Measurements from ENCODE around the gene MRFAP1.
"Not testable (repeated sequence)": the region's sequence is repeated elsewhere in the genome, so short reads cannot be mapped to it uniquely, and the experiment has no call there.

The MRFAP1 gene

DNA sequence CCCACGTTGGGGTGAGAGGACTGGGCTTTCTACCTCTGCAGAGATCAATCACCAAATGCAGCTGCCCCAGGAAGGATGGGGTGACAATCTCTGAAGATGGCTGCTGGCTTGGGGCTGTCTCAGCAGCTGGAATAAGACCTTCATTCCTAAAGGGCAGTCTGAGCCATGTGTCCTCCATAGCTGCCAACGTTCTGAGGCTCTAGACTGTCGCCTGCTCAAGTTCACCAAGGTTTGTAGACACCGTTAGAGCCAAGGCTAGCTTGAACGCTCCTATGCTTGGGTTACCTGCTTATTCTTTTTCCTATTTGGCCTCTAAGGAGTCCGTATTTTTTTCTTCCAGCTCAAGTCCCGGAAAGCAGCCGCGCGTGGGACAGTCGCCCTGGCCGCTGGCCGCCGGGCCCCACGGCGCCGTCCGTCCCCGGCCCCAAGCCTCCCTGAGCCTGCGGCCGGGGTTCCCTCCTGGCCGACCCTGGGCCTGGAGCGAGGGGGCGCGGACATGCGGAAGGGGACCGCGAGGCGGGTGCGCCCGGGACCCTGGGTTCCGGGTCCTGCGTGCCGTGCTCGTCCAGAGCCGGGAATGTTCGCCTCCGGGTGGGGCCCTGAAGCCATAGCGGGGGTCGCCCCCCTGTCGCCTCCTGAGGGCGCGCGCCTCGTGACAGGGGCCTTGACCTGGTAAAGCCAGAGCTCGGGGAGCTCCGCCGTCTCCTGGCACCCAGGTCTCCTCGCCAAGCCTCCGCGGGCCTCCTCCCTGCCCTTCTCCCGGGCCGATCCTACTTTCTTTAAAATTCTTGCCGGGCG is 23.3 kb downstream of the MRFAP1 start:
- Mint-ChIP-seq H3K27ac (no peak overlapping the region), H3K9me3 (no peaks in the 10 kb centered on the region), H3K27me3 (peaks cover 47% of the 10 kb centered on the region), H3K4me1 (peaks cover 6% of the 10 kb centered on the region), H3K36me3 (no peaks in the 10 kb centered on the region), H3K4me3 (peak overlapping the region; percentile 51)
- no peak for ATAC-seq

DNA sequence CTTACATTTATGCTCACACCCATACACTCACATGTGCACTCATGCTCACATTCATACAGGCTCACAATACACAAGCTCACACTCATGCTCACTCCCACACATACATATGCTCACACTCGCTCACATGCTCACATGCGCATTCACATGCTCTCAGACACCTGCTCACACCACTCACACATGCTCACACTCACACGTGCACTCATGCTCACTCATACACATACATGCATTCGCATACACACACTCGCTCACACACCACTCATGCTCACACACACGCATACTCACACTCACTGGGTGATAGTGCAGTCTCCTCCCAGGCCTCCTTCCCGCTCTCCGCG is 24.8 kb downstream of the MRFAP1 start:
- Mint-ChIP-seq H3K27me3 (peaks cover 34% of the 10 kb centered on the region), H3K4me3 (no peak overlapping the region), H3K4me1 (no peaks in the 10 kb centered on the region), H3K9me3 (no peaks in the 10 kb centered on the region), H3K27ac (no peak overlapping the region), H3K36me3 (peaks cover 12% of the 10 kb centered on the region)
- ATAC-seq: no peak

DNA sequence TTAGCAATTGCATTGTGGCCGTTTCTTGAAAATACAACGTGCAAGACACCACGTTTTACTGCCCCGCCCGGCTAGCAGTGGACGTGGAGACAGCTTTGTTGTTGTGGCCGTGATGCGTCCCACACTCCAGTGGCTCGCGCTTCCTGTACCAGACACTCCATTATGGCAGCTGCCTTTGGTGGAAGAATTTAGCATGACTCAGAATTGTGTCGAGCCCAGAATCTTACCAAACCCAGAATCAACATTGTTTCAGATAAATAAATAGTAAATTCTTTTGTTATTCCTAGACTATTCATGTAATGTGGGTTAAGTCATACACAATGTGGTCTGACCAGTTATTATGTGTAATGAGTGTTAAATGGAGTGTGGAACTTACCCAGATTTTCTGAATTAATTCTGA is 27.9 kb downstream of the MRFAP1 start:
- Mint-ChIP-seq H3K27me3 (peaks cover 3% of the 10 kb centered on the region), H3K27ac (no peak overlapping the region), H3K36me3 (peaks cover 21% of the 10 kb centered on the region), H3K4me1 (peaks cover 4% of the 10 kb centered on the region), H3K4me3 (no peak overlapping the region), H3K9me3 (no peaks in the 10 kb centered on the region)
- no peak for ATAC-seq

DNA sequence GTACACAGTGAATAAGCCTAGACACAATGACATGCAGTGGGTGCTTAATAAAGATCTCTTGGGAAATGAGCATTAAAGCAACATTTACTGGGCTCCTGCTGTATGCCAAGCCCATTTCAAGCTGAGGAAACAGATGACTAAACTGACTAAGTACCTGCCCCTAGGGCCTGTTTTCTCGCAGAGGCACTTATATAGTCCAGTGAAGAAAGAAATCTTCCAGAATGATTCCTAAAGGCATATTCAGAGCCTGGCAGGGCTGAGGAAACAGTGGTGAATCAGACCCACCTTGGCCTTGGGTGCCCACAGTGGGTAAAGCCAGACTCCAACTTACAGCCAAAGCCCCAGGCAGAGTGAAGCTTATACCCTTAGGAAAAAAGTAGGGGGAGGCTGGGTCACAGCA is 31.2 kb downstream of the MRFAP1 start:
- H3K36me3 Mint-ChIP-seq: peaks cover 37% of the 10 kb centered on the region
- no peaks in the 10 kb centered on the region for H3K27me3 Mint-ChIP-seq
- no peak overlapping the region for H3K4me3 Mint-ChIP-seq
- peaks cover 31% of the 10 kb centered on the region for H3K4me1 Mint-ChIP-seq
- no peak for ATAC-seq
- H3K9me3 Mint-ChIP-seq: no peaks in the 10 kb centered on the region
- H3K27ac Mint-ChIP-seq: no peak overlapping the region

DNA sequence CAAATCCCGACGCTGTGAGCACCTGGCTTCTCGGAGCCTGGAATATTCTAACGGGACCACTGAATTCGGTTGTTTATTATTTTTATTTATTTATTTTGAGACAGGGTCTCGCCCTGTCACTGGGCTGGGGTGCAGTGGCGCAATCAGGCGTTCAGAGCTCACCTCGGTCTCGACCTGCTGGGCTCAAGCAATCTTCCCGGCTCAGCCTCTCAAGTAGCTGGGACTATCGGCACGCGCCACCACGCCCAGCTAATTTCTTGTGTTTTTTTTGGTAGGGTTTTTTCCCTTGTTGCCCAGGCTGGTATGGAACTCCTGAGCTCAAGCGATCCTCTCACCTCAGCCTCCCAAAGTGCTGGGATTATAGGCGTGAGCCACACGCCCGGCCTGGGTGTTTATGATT is 31.6 kb downstream of the MRFAP1 start:
- no peak for ATAC-seq
- Mint-ChIP-seq H3K4me1 (peaks cover 36% of the 10 kb centered on the region), H3K27ac (no peak overlapping the region)

DNA sequence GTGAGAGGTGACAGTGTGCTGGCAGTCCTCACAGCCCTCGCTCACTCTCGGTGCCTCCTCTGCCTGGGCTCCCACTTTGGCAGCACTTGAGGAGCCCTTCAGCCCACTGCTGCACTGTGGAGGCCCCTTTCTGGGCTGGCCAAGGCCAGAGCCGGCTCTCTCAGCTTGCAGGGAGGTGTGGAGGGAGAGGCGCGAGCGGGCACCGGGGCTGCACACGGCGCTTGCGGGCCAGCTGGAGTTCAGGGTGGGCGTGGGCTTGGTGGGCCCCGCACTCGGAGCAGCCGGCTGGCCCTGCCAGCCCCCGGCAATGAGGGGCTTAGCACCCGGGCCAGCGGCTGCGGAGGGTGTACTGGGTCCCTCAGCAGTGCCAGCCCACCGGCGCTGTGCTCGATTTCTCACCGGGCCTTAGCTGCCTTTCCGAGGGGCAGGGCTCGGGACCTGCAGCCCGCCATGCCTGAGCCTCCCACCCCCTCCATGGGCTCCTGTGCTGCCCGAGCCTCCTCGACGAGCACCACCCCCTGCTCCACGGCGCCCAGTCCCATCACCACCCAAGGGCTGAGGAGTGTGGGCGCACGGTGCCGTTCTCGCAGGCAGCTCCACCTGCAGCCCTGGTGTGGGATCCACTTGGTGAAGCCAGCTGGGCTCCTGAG is 32.2 kb downstream of the MRFAP1 start:
- H3K4me1 Mint-ChIP-seq: peaks cover 42% of the 10 kb centered on the region
- ATAC-seq, H3K27me3 Mint-ChIP-seq, H3K9me3 Mint-ChIP-seq: not testable (repeated sequence)
- peak overlapping the region; percentile 93 for H3K27ac Mint-ChIP-seq
- peak overlapping the region; percentile 93 for H3K4me3 Mint-ChIP-seq
- H3K36me3 Mint-ChIP-seq: peaks cover 47% of the 10 kb centered on the region

More for the DNA sequence above, 31.6 kb downstream of the MRFAP1 start:
- Mint-ChIP-seq H3K36me3 (peaks cover 42% of the 10 kb centered on the region), H3K9me3 (no peaks in the 10 kb centered on the region), H3K27me3 (no peaks in the 10 kb centered on the region), H3K4me3 (no peak overlapping the region)

DNA sequence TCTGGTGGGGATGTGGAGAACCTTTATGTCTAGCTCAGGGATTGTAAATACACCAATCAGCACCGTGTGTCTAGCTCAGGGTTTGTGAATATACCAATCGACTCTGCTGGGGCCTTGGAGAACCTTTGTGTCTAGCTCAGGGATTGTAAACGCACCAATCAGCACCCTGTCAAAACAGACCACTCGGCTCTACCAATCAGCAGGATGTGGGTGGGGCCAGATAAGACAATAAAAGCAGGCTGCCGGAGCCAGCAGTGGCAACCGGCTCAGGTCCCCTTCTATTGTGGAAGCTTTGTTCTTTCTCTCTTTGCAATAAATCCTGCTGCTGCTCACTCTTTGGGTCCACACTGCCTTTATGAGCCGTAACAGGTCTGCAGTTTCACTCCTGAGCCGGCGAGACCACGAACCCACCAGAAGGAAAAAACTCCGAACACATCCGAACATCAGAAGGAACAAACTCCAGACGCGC is 32.7 kb downstream of the MRFAP1 start:
- H3K9me3 Mint-ChIP-seq, ATAC-seq, H3K27me3 Mint-ChIP-seq: not testable (repeated sequence)
- H3K36me3 Mint-ChIP-seq: peaks cover 49% of the 10 kb centered on the region
- peak overlapping the region; percentile 93 for H3K4me3 Mint-ChIP-seq
- peak overlapping the region; percentile 93 for H3K27ac Mint-ChIP-seq
- H3K4me1 Mint-ChIP-seq: peaks cover 42% of the 10 kb centered on the region

DNA sequence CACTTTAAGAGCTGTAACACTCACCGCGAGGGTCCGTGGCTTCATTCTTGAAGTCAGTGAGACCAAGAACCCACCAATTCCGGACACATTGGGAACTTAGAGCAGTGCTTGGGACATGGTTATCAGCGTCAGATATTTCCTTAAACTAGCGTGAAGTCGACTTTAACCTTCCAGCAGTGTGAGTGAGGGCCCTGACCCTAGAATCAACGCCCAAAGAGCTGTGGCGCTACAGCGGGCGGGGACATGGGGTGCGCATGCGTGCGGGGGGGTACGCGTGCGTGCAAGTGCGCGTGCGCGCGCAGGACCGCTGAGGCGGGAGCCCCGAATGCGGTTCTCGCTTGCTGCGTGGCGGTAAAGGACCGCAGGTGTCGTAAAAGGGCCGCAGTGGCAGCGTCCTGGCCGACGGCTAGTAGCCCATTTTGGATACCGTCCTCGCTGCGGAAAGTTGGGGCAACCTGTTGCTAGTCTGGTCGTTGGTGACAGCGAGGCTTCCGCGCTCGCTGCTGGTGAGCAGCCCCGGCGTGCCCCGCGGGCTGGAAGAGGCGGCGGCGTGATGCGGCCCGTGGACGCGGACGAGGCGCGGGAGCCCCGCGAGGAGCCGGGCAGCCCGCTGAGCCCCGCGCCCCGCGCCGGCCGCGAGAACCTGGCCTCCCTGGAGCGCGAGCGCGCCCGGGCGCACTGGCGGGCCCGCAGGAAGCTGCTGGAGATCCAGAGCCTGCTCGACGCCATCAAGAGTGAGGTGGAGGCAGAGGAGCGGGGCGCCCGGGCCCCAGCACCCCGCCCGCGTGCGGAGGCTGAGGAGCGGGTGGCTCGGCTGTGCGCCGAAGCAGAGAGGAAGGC is 33.4 kb downstream of the MRFAP1 start:
- peak overlapping the region; percentile 93 for H3K27ac Mint-ChIP-seq
- H3K36me3 Mint-ChIP-seq: peaks cover 53% of the 10 kb centered on the region
- peak; percentile 94 for ATAC-seq
- H3K27me3 Mint-ChIP-seq: no peaks in the 10 kb centered on the region
- no peaks in the 10 kb centered on the region for H3K9me3 Mint-ChIP-seq
- peaks cover 42% of the 10 kb centered on the region for H3K4me1 Mint-ChIP-seq
- peak overlapping the region; percentile 93 for H3K4me3 Mint-ChIP-seq

DNA sequence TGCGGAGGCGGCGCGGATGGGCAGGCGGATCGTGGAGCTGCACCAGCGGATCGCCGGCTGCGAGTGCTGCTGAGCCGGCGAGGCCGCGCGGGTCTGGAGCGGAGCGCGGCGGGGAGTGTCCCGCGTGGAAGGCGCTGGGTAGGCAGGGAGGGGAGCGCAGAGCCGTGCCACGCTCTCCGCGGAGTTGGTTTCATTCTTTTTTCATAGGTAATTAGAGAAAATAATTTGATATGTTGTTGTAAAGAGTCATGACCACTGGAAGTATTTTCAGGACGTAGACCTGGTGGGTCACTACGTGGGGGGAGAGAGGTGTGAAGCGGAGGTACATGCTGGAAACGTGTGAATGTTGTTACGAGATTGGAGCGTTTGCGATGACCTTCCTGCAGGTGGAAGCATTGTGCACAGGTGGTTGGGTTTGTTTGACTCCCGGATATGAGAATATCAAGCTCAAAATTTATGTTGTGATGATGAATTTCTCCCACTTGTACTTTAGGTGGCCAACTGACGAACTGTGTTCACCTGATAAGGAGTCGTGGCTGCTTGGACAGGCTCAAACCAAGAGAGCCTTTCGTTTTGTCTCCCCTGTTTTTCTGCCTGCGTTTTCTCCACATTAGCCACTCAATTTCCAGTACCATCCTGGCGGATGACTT is 34.1 kb downstream of the MRFAP1 start:
- Mint-ChIP-seq H3K27ac (peak overlapping the region; percentile 93), H3K27me3 (no peaks in the 10 kb centered on the region), H3K4me3 (peak overlapping the region; percentile 93), H3K4me1 (peaks cover 42% of the 10 kb centered on the region), H3K36me3 (peaks cover 54% of the 10 kb centered on the region), H3K9me3 (no peaks in the 10 kb centered on the region)
- peak; percentile 24 for ATAC-seq

DNA sequence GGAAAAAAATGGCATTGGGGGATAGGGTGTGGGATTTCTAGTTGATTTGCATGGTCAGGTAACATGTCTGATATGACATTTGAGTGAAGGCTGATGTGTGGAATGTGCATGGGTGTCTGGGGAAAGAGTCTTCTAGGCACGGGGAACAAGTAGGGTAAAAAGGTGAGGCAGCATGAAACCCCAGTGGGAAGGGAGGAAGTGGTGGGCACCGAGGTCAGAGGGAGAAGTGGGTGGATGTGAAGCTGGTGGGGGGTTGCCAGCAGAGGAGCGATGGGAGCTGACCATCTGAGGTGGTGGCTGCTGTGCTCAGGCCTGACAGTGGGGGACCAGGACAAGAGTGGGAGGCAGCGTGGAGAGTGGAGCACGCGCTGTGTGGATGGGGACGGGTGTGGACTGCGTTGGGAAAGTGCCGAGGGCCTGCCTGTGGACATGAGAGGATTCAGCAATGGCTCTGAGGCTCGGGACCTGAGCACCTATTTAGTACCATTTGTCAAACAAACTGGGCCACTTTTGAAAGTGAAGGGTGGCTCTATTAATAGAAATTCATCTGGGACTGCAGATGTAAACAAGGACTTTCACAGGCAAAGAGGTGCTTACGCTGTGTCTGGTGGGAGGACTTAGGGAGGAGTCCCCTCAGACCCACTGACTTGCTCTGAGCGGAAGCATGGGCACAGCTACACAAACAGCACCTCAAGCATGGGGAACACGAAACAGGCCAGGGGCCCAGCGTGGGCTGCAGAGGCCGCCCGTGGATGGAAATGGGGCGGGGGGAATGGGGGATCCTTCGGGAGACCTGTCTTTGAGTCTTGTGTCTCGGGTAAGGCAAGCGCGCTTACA is 36.5 kb downstream of the MRFAP1 start:
- peaks cover 61% of the 10 kb centered on the region for H3K36me3 Mint-ChIP-seq

DNA sequence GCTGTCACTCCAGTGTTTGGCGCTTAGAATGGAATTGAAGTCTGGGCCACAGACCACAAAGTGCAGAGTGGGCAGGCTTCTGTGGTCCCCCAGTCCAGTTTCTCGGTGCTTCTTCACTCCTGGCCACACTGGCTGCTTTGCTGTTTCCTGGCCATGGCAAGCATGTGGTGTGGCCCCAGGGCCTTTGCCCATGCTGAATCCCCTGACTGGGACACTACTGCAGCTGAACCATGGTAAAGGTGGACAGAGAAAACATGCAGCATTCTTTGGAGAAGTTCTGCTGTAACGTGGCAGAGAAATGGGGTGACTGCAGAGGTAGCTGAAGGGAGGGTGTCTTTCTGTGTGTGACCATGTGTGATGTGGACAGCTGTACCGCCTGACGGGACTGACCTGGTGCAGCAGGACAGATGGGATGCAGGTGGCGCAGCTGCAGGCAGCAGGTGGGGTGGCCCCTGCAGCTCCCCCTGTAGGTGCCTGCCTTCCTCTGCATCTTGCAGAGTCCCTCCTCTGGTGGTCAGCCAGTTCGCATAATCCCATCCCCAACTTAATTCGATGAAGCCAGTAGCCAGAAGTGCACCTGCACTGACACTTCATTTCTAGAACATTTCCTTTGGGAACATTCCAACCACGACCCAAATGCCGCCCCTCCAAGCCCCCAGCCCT is 40.0 kb downstream of the MRFAP1 start:
- ATAC-seq: no peak
- Mint-ChIP-seq H3K4me1 (peaks cover 22% of the 10 kb centered on the region), H3K36me3 (peaks cover 56% of the 10 kb centered on the region), H3K9me3 (peaks cover 4% of the 10 kb centered on the region), H3K27ac (no peak overlapping the region), H3K4me3 (no peak overlapping the region), H3K27me3 (no peaks in the 10 kb centered on the region)

More for the DNA sequence above, 36.5 kb downstream of the MRFAP1 start:
- no peak overlapping the region for H3K27ac Mint-ChIP-seq
- no peak for ATAC-seq
- H3K4me1 Mint-ChIP-seq: peaks cover 42% of the 10 kb centered on the region
- peak overlapping the region; percentile 39 for H3K4me3 Mint-ChIP-seq
- H3K27me3 Mint-ChIP-seq: no peaks in the 10 kb centered on the region
- peaks cover 4% of the 10 kb centered on the region for H3K9me3 Mint-ChIP-seq

DNA sequence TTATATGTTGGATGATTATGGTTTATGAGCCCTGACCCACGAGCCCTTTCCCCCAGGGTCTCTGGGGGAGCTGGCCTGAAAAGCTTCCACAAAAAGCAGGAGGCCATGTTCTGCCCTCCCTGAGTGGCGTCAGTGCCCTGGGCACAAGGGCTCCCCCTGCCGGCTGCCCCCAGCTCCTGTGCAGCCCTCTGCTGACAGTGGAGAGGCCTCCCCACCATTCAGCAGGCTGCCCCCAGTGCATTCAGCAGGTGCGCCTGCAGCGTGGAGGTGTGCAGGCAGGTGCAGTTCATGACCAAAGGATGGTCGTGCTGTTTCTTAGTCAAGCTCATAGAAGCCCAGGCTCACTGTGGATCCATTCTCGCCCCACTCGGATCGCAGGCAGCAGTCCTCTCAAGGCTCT is 40.7 kb downstream of the MRFAP1 start:
- Mint-ChIP-seq H3K27me3 (no peaks in the 10 kb centered on the region), H3K27ac (no peak overlapping the region), H3K9me3 (peaks cover 4% of the 10 kb centered on the region), H3K4me3 (no peak overlapping the region), H3K36me3 (peaks cover 49% of the 10 kb centered on the region), H3K4me1 (peaks cover 15% of the 10 kb centered on the region)
- no peak for ATAC-seq

DNA sequence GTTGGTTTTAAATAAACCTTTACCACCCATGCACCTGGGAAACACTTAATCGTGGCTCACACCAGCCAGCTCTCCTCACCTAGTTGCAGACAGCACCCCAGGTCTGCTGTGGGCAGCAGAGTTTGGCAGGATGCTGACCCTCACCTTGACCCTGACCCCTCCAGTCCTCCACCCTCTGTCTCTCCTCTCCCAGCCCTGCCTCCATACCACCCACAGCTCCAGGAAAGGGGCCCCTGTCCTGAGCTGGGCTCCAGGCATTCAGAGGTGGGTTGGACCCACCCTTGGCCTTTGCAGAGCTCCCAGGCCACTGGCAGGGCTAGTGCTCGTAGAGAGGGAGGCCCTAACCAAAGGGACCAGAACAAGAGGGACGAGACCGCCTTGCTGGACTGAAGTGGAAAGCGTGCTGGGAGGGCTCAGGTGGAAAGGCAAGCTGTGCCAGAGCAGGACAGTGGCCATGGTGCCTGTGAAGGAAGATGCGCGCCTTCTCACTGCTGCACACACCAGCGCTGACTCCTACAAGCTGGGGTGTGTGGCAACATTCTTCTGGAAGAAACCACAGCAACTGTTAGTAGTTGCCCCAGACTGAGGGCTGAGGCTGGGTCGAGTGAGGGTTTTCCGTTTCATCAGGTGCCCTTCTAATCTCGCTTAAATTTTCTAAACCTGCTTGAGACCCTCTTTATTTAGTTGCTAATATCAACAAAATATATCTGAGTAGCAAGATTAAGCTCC is 42.5 kb downstream of the MRFAP1 start:
- no peak for ATAC-seq
- H3K36me3 Mint-ChIP-seq: peaks cover 33% of the 10 kb centered on the region
- no peak overlapping the region for H3K27ac Mint-ChIP-seq
- H3K4me1 Mint-ChIP-seq: no peaks in the 10 kb centered on the region
- no peak overlapping the region for H3K4me3 Mint-ChIP-seq
- H3K9me3 Mint-ChIP-seq: peaks cover 4% of the 10 kb centered on the region
- H3K27me3 Mint-ChIP-seq: peaks cover 13% of the 10 kb centered on the region

Data from stimulated activated memory B cell treated with anti-CD40 and anti-IgM and Interleukin-4, amounts not matched to agents 10 μg/mL and 1 μg/mL and 100 μg/mL, for 72 hours (primary cell).